ENCODE data around the gene GPA33. TPM values are rescaled to one million over a fixed set of nuclear protein-coding genes. Genes with fewer than 3 reads are reported as not detected.

The GPA33 gene
- total RNA-seq, 3 donors from 2014 or later (not counting 1 experiment from before 2014, with no cell fraction given) = 2.9 to 4.6 (median 4.5) TPM

GRCh38 chr1:167084757-167085156 lies 5.4 kb downstream of the GPA33 start:
- Mint-ChIP-seq H3K9me3 (no peaks in the 10 kb centered on the region), H3K36me3 (no peaks in the 10 kb centered on the region), H3K4me3 (no peak overlapping the region), H3K4me1 (peaks cover 21 to 37% of the 10 kb centered on the region in 2 donors), H3K27ac (no peak overlapping the region), H3K27me3 (ENCODE audit: low read depth in 2 of 2) (peaks cover 0 to 8% of the 10 kb centered on the region in 2 donors)
- intact Hi-C loops (cut with micrococcal nuclease) = no loop called here
- Histone ChIP-seq H3K4me1 (ENCODE audit: control insufficient read depth, insufficient read depth, low read length) (peaks cover 9% of the 10 kb centered on the region), H3K9me3 (ENCODE audit: control insufficient read depth, insufficient read depth, low read length) (no peaks in the 10 kb centered on the region), H3K4me3 (ENCODE audit: low read length) (no peak overlapping the region), H3K27me3 (ENCODE audit: control insufficient read depth, insufficient read depth, low read length) (no peaks in the 10 kb centered on the region), H3K27ac (ENCODE audit: low read length) (no peak overlapping the region), H3K36me3 (ENCODE audit: control insufficient read depth, insufficient read depth, low read length) (no peaks in the 10 kb centered on the region)
- TF ChIP-seq CTCF (IDR thresholded peaks at IDR 0.05) = no peak
- ATAC-seq = no peak
- DNase-seq = no peak

GRCh38 chr1:167083871-167084270 lies 6.3 kb downstream of the GPA33 start:
- Histone ChIP-seq H3K4me1 (ENCODE audit: control insufficient read depth, insufficient read depth, low read length) (peaks cover 5% of the 10 kb centered on the region), H3K36me3 (ENCODE audit: control insufficient read depth, insufficient read depth, low read length) (no peaks in the 10 kb centered on the region), H3K27me3 (ENCODE audit: control insufficient read depth, insufficient read depth, low read length) (no peaks in the 10 kb centered on the region), H3K4me3 (ENCODE audit: low read length) (no peak overlapping the region), H3K27ac (ENCODE audit: low read length) (no peak overlapping the region), H3K9me3 (ENCODE audit: control insufficient read depth, insufficient read depth, low read length) (no peaks in the 10 kb centered on the region)
- no peak overlapping the region for H3K27ac Mint-ChIP-seq
- H3K36me3 Mint-ChIP-seq = no peaks in the 10 kb centered on the region
- no peak for DNase-seq
- H3K4me1 Mint-ChIP-seq = peaks cover 13 to 30% of the 10 kb centered on the region in 2 donors
- no peak overlapping the region for H3K4me3 Mint-ChIP-seq
- peaks cover 0 to 8% of the 10 kb centered on the region in 2 donors for H3K27me3 Mint-ChIP-seq (ENCODE audit: low read depth in 2 of 2)
- ATAC-seq = no peak
- intact Hi-C loops (cut with micrococcal nuclease) = no loop called here
- no peaks in the 10 kb centered on the region for H3K9me3 Mint-ChIP-seq
- 98% methylated on average over 3 of the region's 3 CpGs for WGBS (ENCODE audit: insufficient coverage)
- no peak for TF ChIP-seq CTCF (IDR thresholded peaks at IDR 0.05)

GRCh38 chr1:167083066-167083665 lies 7.0 kb downstream of the GPA33 start:
- Mint-ChIP-seq H3K4me1 (peaks cover 19 to 36% of the 10 kb centered on the region in 2 donors), H3K9me3 (no peaks in the 10 kb centered on the region), H3K27me3 (ENCODE audit: low read depth in 2 of 2) (peaks cover 0 to 8% of the 10 kb centered on the region in 2 donors), H3K36me3 (no peaks in the 10 kb centered on the region), H3K27ac (no peak overlapping the region), H3K4me3 (no peak overlapping the region)
- Histone ChIP-seq H3K27ac (ENCODE audit: low read length) (no peak overlapping the region), H3K9me3 (ENCODE audit: control insufficient read depth, insufficient read depth, low read length) (no peaks in the 10 kb centered on the region), H3K4me3 (ENCODE audit: low read length) (no peak overlapping the region), H3K27me3 (ENCODE audit: control insufficient read depth, insufficient read depth, low read length) (no peaks in the 10 kb centered on the region), H3K36me3 (ENCODE audit: control insufficient read depth, insufficient read depth, low read length) (no peaks in the 10 kb centered on the region), H3K4me1 (ENCODE audit: control insufficient read depth, insufficient read depth, low read length) (peaks cover 7% of the 10 kb centered on the region)
- DNase-seq (no peak), ATAC-seq (no peak)
- intact Hi-C loops (cut with micrococcal nuclease) = no loop called here
- 54% methylated on average over 4 of the region's 6 CpGs for WGBS (ENCODE audit: insufficient coverage)
- TF ChIP-seq CTCF (IDR thresholded peaks at IDR 0.05) = no peak

- no peak overlapping the region for H3K4me3 Mint-ChIP-seq
- no peak for DNase-seq
- ATAC-seq = no peak
- H3K9me3 ChIP-seq (ENCODE audit: control insufficient read depth, insufficient read depth, low read length) = no peaks in the 10 kb centered on the region
- H3K4me1 ChIP-seq (ENCODE audit: control insufficient read depth, insufficient read depth, low read length) = peaks cover 10% of the 10 kb centered on the region
- no peaks in the 10 kb centered on the region for H3K36me3 Mint-ChIP-seq
- no peak overlapping the region for H3K27ac Mint-ChIP-seq
- H3K36me3 ChIP-seq (ENCODE audit: control insufficient read depth, insufficient read depth, low read length) = no peaks in the 10 kb centered on the region
- peaks cover 0 to 8% of the 10 kb centered on the region in 2 donors for H3K27me3 Mint-ChIP-seq (ENCODE audit: low read depth in 2 of 2)
- peaks cover 25 to 42% of the 10 kb centered on the region in 2 donors for H3K4me1 Mint-ChIP-seq
- no peaks in the 10 kb centered on the region for H3K9me3 Mint-ChIP-seq
- H3K27ac ChIP-seq (ENCODE audit: low read length) = no peak overlapping the region
- H3K4me3 ChIP-seq (ENCODE audit: low read length) = no peak overlapping the region
- H3K27me3 ChIP-seq (ENCODE audit: control insufficient read depth, insufficient read depth, low read length) = no peaks in the 10 kb centered on the region
- no peak for TF ChIP-seq CTCF (IDR thresholded peaks at IDR 0.05)
- intact Hi-C loops (cut with micrococcal nuclease) = no loop called here
- WGBS (ENCODE audit: insufficient coverage) = 89% methylated on average over 11 of the region's 11 CpGs
Measured at GRCh38 chr1:167082511-167083027, 7.6 kb downstream of the GPA33 start.
